Femur (tissue), 1 donor: ENCODE data around the gene ASCC2.
"Not testable (repeated sequence)": the region's sequence is repeated elsewhere in the genome, so short reads cannot be mapped to it uniquely, and the experiment has no call there.

Experiments
- DNase-seq: peaks from one replicate; pipeline ENCODE4 v3.0.0-alpha.2; 2017

ASCC2 gene

DNA sequence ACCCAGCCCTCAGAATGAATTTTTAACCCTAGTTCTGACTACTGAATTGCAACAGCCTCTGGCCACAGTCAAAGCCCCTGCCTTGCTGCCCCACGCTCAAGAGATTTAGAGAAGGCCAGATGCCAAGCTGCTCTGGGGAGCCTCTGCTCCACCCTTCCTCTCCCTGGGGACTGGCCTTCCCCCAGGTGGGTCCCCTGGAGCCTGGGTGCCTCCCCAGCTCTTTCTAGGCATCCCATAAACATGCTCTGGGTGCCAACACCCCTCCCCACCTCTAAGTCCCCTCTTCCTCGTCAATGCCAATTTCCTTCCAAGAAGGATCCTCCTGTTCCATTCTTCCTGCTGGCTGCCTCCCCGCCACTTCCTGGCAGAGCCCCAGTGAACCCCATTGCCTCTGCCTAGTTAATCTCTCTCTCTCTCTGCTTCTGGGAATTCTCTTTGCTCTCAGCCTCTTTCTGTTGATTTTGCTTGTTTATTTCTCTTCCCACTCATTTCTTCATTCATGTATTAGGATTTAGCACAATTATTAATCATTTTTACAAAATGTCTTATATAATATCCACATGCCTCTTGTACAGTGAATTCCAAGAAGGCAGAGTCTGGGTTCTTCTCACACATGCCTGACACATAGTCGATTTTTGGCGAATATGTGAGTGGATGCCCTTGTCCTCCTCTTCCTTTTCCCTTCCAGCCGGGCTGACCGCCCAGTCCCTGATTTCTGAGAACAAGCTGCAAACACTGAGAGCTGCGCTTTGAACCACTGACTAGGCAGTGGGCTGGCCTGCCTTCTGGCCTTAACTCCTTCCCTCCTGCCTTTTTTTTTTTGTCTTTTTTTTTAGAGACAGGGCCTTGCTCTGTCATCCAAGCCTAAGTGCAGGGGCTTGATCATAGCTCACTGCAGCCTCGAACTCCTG is 53.4 kb downstream of the ASCC2 start:
- peak; percentile 75 for DNase-seq

DNA sequence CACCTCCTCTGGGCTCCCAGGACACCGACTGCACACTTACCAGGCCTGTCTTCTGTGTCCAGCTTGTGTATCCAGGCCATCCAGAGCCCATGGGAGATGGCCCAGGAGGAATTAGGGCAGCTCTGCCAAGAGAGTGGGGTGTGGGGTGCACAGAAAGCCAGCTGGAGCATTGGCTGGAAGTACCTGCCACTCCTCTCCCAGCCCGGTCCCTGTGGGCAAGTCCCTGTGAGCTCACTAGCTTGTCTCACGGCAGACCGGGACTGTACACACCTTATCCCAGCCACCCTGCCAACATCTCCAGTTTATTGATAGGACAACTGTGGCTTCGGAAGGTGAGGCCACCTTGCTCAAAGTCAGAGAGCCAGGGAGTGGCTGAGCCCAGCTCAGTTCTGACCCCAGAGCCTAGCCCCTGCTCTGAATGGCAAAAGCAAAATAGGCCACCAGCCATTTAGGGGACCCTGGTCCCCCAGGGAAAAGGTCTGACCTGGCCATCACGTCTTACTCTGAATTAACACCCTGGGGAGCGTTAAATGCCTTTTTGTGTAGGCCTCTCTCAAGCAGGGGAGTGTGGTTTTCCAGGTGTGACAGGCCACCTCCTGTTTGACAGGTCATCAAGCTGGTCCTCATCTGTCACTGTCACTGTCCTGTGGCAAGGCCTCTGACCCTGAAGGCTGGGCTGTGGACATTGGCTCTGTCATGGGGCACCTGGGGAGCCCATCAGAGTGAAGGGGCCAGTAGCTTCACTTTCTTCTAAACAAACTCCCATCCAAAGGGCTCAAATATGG is 55.8 kb downstream of the ASCC2 start:
- DNase-seq: no peak

DNA sequence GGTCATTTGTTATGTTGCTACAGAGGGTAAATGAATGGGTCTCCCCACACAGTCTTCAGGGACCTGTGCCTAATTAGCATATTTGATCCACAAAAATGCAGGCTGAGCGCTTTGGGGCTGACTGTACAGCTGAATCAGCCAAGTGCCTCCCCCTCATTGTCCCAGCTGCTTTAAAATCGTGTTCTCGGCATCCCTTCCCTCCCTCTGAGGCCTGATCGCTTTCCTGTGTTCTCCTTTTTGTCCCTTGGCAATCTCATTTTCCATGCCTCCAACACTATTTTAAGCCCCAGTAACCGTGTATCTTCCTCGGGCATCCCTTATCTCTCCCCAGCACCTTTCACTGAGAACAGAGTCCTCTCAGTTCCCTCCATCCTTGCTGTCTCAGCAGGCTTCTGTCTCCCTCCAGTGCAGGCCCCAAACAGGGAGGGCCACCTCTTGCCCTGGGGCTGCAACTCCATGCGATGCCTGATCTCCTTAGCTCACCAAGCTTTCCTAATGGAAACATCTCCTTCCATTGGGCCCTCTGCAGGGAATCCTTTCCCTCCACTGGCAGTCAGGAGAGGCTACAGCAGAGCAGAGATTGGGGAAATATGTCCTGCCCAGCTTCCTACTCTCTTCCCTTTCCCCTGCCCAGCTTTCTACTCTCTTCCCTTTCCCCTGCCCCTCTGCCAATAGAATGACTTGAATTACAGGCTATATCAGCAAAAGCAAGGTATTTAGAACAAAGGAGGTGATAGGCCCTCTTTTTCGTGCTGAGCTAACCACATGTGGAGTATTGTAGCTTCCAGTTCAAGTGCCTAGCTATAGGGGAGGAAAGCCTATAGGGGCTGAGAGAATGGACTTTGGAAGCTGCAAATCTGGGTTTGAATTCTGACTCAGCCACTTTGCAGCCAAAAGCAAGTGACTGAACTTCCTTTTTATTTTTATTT is 57.1 kb downstream of the ASCC2 start:
- no peak for DNase-seq

DNA sequence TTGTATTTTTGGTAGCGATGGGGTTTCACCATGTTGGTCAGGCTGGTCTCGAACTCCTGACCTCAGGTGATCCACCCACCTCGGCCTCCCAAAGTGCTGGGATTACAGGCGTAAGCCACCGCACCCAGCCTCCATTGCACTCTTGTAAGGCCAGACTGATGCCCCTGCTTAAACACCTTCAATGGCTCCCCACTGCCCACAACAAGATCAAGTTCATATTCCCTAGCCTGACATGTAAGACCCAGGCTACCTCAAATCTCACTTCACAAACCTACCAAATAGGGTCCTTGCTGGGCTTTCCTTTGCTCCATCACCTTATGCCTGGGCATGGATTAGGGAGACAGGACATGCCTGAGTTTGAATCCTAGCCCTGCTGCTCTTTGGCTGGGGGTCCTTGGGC is 57.9 kb downstream of the ASCC2 start:
- DNase-seq: no peak

DNA sequence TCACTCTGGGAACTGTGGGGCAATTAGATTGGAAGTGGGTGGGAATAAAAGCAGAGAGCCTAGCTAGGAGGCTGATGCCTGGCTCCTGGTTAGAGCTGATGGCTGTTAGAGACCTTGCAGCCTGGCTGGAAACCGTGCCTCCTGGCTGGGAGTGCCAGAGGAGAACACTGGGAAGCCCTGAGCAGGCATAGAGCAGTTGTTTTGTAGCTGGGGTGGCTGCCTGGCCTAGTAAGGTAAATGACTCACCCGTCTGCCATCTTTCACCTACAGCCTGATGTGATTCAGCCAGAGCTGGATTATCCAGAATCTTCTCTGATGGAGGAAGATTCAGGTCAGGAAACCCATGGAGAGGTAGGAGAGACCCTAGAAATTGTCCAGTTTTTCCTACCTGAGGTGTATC is 64.8 kb downstream of the ASCC2 start:
- no peak for DNase-seq

DNA sequence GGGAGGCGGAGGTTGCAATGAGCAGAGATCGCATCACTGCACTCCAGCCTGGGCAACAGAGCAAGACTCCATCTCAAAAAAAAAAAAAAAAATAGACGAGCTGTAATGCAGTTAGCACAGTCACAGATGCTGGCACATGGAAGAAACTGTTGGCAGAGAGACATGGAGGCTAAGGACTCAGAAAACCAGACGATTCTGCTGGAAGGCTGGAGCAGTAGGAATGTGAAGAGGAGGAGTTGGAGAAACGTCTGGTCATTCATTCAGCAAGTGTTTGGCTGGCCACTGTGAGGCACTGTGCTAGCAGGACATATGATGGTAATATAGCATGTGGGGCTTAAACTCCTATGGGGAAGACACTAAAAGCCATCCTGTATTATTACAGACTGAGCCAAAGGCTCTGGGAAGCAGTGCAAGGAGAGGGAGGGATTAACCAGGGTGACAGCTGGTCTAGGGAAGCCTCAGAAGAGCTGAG is 65.9 kb downstream of the ASCC2 start:
- peak; percentile 67 for DNase-seq

DNA sequence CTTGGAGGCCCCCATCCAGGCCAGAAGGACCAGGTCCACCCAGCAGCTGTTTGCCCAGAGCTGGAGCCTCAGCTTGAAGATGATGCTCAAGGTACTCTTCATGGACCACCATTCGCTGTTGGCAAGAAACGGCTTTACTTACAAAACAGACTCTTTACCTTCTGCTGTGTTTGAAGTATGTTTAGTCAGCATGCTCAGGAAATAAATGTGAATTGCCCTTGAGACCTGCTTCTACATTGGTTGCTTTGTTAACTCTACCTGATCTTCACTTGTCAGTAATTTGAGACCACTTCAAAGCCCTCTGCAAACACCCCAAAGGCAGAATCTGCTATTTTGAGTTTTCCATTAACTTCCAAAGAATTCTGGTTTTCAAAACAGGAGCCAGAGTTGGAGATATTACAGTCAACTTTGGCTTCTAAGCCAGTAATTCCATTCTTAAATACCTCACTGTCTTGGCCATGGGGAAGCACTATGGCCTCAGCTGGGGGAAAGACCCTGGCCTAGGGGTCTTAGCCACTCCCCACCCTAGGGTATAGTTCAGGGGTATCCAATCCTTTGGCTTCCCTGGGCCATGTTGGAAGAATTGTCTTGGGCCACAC is 68.3 kb downstream of the ASCC2 start:
- no peak for DNase-seq

DNA sequence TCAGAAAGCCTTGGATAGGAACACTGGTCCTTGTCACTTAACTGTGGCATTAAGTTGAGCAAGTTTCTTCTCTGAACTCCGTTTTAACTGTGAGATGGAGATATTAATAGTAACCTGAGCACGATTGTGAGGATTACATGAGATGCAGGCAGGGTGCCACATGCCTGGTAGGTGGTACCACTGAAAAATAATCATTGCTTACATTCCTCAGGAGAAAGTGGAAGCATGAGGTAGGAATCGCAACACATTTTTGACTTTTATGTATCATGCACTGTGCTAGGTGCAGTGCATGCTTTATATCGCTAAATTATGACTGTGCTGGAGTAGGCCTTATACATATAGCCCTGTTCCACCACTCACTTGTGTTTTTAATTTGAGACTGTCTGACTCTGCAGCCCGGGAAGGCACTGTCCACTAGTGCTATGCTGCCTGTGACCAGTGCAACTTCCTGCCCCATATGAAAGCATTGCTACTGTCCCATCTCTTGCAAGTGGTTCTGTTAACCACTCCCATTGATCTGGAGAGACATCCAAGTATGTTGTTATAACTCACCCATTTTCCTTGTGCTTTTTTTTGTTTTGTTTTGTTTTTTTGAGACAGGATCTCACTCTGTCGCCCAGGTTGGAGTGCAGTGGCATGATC is 69.9 kb downstream of the ASCC2 start:
- no peak for DNase-seq

DNA sequence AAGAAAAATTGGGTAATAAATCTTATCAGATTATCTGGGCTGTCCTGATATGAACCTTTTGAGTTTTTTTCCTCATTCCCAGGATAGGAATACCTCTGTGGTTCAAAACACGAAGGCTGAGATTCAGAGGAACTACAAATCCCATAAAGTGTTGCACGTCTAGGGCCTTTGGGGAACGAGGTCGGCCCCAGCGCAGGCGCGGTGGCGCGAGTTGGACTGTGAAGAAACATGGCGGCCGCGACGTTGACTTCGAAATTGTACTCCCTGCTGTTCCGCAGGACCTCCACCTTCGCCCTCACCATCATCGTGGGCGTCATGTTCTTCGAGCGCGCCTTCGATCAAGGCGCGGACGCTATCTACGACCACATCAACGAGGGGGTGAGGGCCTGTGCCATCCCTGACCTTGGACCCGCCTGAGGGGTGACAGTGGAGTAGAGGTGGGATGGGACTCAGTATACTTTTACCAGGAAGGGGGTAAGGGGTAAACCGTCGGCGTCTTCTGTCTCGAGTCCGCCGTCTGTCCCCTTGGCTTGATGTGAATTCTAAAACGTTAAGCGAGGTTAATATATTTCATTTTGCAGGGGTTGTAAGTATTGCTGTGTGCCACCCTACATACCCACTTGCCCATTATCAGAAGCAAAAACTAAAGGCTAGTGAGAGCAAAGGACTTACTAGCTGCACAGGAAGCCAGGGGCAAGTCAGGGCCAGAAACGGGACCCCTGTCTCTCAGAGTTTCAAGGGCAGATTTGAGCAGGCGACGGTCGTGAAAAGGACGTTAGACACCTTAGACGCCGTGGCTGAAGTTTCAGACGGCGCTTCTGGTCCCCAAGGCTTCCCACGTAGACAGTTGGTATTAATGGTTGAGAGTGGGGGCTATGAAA is 70.7 kb downstream of the ASCC2 start, which contains the start of gene UQCR10:
Gene UQCR10, plus strand, starts transcription at position 199 of the 881 bp plus-strand sequence. Its CDS starts 30 bp downstream, at position 229.
- DNase-seq: peak; percentile 94

DNA sequence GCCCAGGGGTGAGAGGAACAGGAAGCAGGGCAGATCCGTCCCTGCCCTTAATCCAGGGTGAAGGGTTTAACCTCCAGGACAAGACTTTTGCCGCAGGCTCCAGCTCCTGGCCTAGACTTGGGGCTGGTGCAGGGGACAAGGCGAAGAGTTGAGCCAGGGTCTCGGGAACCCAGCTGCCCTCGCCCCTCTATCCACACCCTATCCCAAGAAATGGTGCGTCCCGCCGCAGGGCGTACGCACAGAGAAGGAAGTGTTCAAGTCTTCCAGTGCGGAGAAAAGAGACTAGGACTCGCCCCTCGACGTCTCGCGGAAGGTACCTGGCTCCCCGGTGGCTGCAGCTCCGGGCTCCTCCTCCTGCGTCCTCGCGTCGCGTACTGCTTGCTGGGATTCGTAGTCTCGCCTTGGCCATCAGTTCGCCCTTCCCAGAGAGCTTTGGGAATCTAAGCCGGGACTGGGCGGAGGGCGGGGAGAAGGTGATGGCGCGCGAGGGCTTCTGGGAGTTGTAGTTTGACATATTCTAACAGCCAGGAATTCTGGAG is 71.4 kb downstream of the ASCC2 start, which contains the start of gene ZMAT5:
Gene ZMAT5, minus strand, starts transcription at position 376 of the 539 bp plus-strand sequence. CDS start 18,463 bp downstream, outside the sequence.
- peak; percentile 96 for DNase-seq

DNA sequence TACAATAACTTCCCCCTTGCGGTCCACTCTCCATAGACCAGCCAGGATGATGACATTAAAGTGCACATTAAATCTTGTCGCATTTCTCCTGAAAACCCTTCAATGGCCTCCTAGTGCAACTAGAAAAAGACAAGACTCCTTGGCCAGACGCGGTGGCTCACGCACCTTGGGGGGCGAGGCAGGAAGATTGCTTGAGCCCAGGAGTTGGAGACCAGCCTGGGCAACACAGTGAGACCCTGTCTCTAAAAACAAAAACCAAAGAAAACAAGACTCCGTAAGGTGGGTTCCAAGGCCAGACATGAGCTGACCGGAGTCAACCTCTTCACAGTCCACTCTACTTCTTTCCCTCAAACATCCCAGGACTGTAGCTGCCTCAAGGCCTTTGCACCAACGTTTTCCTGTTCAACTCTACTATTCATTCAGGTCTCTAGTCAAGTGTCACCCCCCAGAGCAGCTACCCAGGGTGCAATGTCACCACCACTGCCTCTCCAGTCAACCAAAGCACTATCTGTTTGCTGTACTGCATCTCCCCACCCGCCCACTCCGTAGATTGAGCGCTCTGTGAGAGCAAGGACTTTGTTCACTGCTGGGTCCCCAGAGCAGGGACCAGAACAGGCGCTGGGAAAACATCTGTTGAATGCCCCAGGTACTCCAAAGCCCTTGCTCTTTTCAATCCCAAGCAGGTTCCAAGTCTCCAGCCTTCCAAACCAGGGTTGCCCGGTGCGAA is 72.0 kb downstream of the ASCC2 start:
- DNase-seq: no peak

DNA sequence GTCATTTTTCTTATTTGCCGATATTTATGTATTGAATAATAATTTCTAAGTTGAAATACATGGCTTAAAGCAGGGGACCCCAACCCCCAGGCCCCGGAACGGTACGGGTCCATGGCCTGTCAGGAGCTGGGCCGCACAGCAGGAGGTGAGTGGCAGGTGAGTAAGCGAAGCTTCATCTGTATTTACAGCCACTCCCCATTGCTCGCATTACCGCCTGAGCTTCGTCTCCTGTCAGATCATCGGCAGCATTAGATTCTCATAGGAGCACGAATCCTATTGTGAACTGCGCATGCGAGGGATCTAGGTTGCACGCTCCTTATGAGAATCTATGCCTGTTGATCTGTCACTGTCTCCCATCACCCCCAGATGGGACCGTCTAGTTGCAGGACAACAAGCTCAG is 75.8 kb downstream of the ASCC2 start:
- no peak for DNase-seq

DNA sequence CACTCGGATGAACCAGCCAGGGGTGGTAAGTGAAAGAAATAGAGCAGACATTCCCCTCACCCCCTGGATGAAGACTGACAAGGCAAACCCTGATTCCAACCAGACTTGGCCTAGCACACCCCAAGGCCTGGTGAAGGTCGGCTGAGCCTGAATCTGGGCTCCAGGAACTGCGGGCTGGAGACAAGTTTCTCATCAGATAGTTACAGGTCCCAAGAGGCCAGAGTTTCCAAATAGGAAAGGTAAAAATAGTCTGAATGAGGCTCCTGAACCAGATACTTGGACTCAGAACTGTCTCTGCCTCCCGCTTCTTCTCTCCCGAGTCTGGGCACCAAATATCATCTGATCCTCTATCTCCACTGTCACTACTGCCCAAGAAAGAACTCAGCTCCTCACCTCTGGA is 79.1 kb downstream of the ASCC2 start:
- DNase-seq: no peak

DNA sequence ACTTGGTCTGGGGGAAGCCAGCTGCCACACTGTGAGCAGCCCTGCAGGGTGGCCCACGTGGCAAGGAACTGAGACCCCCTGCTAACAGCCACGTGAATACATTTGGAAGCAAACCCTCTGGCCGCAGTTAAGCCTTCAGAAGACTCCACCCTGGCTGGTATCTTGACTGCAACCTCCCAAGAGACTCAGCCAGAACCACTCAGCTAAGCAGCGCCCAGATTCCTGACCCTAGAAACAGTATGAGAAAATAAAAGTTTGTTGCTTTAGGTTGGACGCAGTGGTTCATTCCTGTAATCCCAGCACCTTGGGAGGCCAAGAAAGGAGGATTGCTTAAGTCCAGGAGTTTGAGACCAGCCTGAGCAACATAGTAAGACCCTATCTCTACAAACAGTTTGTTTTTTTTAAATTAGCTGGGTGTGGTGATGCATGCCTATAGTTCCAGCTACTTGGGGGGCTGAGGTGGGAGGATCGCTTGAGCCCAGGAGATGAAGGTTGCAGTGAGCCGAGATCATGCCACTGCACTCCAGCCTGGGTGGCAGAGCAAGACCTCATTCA is 79.9 kb downstream of the ASCC2 start:
- no peak for DNase-seq

DNA sequence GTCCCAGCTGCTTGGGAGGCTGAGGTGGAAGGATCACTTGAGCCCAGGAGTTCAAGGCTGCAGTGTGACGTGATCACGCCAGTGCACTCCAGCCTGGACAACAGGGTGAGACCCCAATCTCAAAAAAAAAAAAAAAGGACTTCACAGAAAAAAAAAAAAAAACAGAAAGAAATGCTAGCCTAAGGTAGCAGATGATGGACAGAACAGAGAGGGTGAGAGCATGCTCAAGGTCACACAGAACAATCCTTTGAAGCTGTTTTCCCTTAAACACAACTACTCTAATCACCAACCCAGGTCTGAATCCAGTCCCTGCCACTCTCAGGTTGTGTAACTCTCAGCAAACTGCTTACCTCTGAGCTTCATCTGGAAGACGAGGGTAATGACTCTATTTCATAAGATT is 81.0 kb downstream of the ASCC2 start:
- DNase-seq: no peak

DNA sequence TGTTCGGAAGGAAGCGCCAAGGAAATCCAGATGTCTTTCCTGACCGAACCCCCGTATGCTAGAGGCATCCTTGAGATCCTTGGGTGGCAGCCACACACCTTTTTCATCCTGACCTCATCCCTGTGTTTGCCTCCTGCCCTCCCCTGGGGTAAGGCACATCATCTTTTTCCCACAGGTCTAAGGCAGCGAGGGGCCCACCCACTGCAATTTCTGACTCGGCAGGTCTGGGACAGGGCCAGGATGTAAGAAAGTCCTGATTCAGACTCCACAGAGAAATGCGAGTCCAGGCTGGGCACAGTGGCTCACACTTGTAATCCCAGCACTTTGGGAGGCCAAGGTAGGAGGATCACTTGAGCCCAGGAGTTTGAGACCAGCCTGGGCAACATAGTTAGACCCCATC is 81.7 kb downstream of the ASCC2 start:
- no peak for DNase-seq

DNA sequence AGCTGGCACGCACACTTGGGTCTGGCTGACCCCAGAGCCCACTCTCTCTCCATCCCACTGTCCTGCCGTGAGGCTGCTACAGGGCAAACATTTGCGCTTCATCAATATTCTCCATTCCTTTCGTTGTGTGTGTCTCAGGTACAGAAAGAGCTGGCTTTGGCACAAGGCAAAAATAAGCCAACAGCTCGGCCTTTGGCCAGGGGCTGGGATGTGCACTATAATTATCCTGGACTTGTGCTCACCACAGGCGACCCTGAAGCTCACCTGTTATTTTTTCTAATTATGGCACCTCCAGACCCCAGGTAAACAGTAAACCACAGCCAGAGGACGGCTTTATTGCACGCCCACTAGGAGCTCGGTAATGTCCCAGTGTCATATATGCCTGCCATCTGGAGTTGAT is 82.2 kb downstream of the ASCC2 start:
- no peak for DNase-seq

DNA sequence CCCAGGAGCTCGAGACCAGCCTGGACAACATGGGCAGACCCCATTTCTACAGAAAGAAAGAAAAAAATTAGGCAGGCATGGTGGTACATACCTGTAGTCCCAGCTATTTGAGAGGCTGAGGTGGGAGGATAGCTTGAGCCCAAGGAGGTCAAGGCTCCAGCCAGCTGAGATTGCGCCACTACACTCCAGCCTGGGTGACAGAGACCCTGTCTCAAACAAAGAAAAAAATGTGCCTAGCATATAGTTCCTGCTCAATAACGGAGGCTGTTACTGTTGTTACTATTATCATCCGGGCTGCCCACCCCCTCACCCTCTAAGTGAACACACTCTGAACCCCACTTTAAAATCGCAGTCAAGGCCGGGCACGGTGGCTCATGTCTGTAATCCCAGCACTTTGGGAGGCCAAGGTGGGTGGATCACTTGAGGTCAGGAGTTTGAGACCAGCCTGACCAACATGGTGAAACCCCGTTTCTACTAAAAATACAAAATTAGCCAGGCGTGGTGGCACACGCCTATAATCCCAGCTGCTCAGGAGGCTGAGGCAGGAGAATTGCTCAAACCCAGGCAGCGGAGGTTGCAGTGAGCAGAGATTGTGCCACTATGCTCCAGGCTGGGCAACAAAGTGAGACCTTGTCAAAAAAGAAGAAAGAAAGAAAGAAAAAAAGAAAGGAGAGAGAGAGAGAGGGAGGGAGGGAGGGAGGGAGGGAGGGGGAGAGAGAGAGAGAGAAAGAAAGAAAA is 83.2 kb downstream of the ASCC2 start:
- not testable (repeated sequence) for DNase-seq
